Right lobe of liver (tissue), 6 donors: Measurements from ENCODE around the gene DECR2. TPM values are rescaled to one million over a fixed set of nuclear protein-coding genes. Genes with fewer than 3 reads are reported as not detected.

ENCODE experiments used
- ATAC-seq, 4 donors: fragments of 200-7000 bp; cut with Tn5 transposase; one replicate each; pipeline ENCODE4 v1.9.1; 2020; ENCODE audit warnings: mild to moderate bottlenecking in 4 of 4, moderate library complexity in 4 of 4
- DNase-seq, 3 donors: peaks; one replicate each; pipeline ENCODE4 v3.0.0-alpha.2; 2020
- H3K27ac ChIP-seq, 3 donors: fragments of 200-600 bp; one replicate each; pipeline ENCODE4 v1.8.0; 2022
- H3K27me3 ChIP-seq, 2 donors: fragments of 200-600 bp; one replicate each; pipeline ENCODE4 v1.8.0; 2022
- H3K36me3 ChIP-seq, 4 donors: fragments of 200-600 bp; sonication (generic) in 1 of 4; one replicate each; pipeline versions ENCODE4 v1.5.1 to v1.8.0; 2017 to 2022; ENCODE audit warnings: control low read depth in 1 of 4
- H3K4me1 ChIP-seq, 4 donors: fragments of 200-600 bp; sonication (generic) in 1 of 4; one replicate each; pipeline versions ENCODE4 v1.5.1 to v1.8.0; 2017 to 2022; ENCODE audit warnings: control low read depth in 1 of 4
- H3K4me3 ChIP-seq, 3 donors: fragments of 200-600 bp; one replicate each; pipeline ENCODE4 v1.8.0; 2022
- H3K9me3 ChIP-seq, 4 donors: fragments of 200-600 bp; sonication (generic) in 1 of 4; one replicate each; pipeline versions ENCODE4 v1.5.1 to v1.8.0; 2017 to 2022; ENCODE audit warnings: control low read depth in 1 of 4
- CTCF ChIP-seq, 4 donors: fragments of 200-600 bp in 3 of 4; fragments of 450-650 bp in 1 of 4; IDR thresholded peaks; one replicate each; pipeline versions ENCODE4 v1.5.1 to v1.8.0; 2016 to 2022; ENCODE audit warnings: antibody characterized with exemption in 4 of 4, mild to moderate bottlenecking in 2 of 4
- POLR2A ChIP-seq: fragments of 450-650 bp; IDR thresholded peaks from one replicate; pipeline ENCODE4 v1.6.1; 2017; ENCODE audit warnings: antibody characterized with exemption, mild to moderate bottlenecking
- WGBS: methylation state at CpG from one replicate; pipeline ENCODE4 v1.1.6; 2018; ENCODE audit warnings: low coverage, low lambda C conversion rate; ENCODE audit not compliant: insufficient coverage; ENCODE audit errors: missing lambda C conversion rate; 5-methylcytosine and 5-hydroxymethylcytosine counted together
- intact Hi-C, 2 donors: fragments of 100-400 bp; cut with DNase I; formaldehyde crosslinking; loops; one replicate each; pipeline versions ENCODE4 v1.11.2 to v1.14.1; 2022
- total RNA-seq, 6 experiments: library from RNA; depleted of rRNA in 2 of 6; stranded (reverse); fragments of >200 nt in 2 of 6; fragmentation: NEBNext Ultra II Directional in 3 of 6; extraction: Animal tissue kit (Norgen Biotek cat#: 25700) in 3 of 6; gene quantifications; one replicate each; pipeline versions ENCODE4 v1.1.0 to v1.2.4, GENCODE V29; 2016 to 2023
- donor health status: DM: no; HTN: yes; CAD: no.
- donor health status: DM: no; HTN: no; CAD: no.
- donor health status: DM: no; HTN: no; CAD: no.
- donor health status: DM: no; HTN: yes; CAD: no.
- donor health status: DM: no; HTN: yes; CAD: no.

DECR2 gene
- total RNA-seq, 6 experiments from 2014 or later, result 73.6 to 169 (median 97.0) TPM

- intact Hi-C loops, result loop anchor here in 1 of 2 donors (10.0 kb wide), 1 partner anchor 133 kb away; the partner anchor contains the start of gene FAM234A
- Histone ChIP-seq H3K4me3 (no peak overlapping the region), H3K27ac (no peak overlapping the region), H3K4me1 (peaks cover 0 to 5% (median 2%) of the 10 kb centered on the region in 4 donors), H3K9me3 (no peaks in the 10 kb centered on the region), H3K36me3 (peaks cover 0 to 25% (median 0%) of the 10 kb centered on the region in 4 donors), H3K27me3 (no peaks in the 10 kb centered on the region)
- no peak for ATAC-seq
- TF ChIP-seq POLR2A, result no peak
- TF ChIP-seq CTCF (IDR thresholded peaks at IDR 0.05), result no peak
- no peak for DNase-seq
- WGBS, result 80% methylated on average over 1 of the region's 18 CpGs
Observed at GRCh38 chr16:367333-367903, 34.3 kb upstream of the DECR2 start.

GRCh38 chr16:368388-369158 is 33.1 kb upstream of the DECR2 start:
- peaks cover 0 to 30% (median 0%) of the 10 kb centered on the region in 4 donors for H3K36me3 ChIP-seq
- WGBS, result 79% methylated on average over 3 of the region's 29 CpGs
- DNase-seq (no peak), ATAC-seq (no peak)
- intact Hi-C loops, result loop anchor here in 1 of 2 donors (10.0 kb wide), 1 partner anchor 134 kb away; the partner anchor contains the start of gene FAM234A
- H3K4me3 ChIP-seq, result no peak overlapping the region
- peaks cover 0 to 5% (median 2%) of the 10 kb centered on the region in 4 donors for H3K4me1 ChIP-seq
- H3K27ac ChIP-seq, result no peak overlapping the region
- H3K9me3 ChIP-seq, result no peaks in the 10 kb centered on the region
- no peaks in the 10 kb centered on the region for H3K27me3 ChIP-seq
- TF ChIP-seq POLR2A (no peak), CTCF (IDR thresholded peaks at IDR 0.05) (no peak)

GRCh38 chr16:369275-369865 is 32.3 kb upstream of the DECR2 start:
- Histone ChIP-seq H3K4me3 (no peak overlapping the region), H3K36me3 (peaks cover 0 to 30% (median 0%) of the 10 kb centered on the region in 4 donors)
- intact Hi-C loops, result loop anchor here in 1 of 2 donors (10.0 kb wide), 1 partner anchor 135 kb away; the partner anchor contains the start of gene FAM234A

More at GRCh38 chr16:369275-369865, 32.3 kb upstream of the DECR2 start:
- WGBS, result 75% methylated on average over 7 of the region's 20 CpGs
- Histone ChIP-seq H3K4me1 (peaks cover 0 to 5% (median 2%) of the 10 kb centered on the region in 4 donors), H3K27me3 (no peaks in the 10 kb centered on the region), H3K9me3 (no peaks in the 10 kb centered on the region), H3K27ac (no peak overlapping the region)
- DNase-seq, result no peak
- ATAC-seq, result no peak
- TF ChIP-seq CTCF (IDR thresholded peaks at IDR 0.05) (no peak), POLR2A (no peak)
